Neural progenitor cell (in vitro differentiated cells): ENCODE data around the gene SLC7A10. TPM values are rescaled to one million over a fixed set of nuclear protein-coding genes. Genes with fewer than 3 reads are reported as not detected.

Source experiments
- DNase-seq: peaks from one replicate; pipeline ENCODE4 v3.0.0-alpha.2; 2016; ENCODE audit warnings: low spot score
- H2AFZ ChIP-seq: fragments of 200-600 bp; sonication (generic); replicated peaks from 2 replicates; pipeline ENCODE4 v1.6.1; 2016; ENCODE audit warnings: antibody characterized with exemption
- H3F3A ChIP-seq: fragments of 200-600 bp; sonication (generic); 2 replicates; pipeline ENCODE4 v1.6.1; 2016; ENCODE audit warnings: antibody characterized with exemption, low read depth
- H3K27ac ChIP-seq: fragments of 200-600 bp; sonication (generic); 2 replicates; pipeline ENCODE4 v1.5.1; 2016; ENCODE audit warnings: mild to moderate bottlenecking
- H3K27me3 ChIP-seq: fragments of 200-600 bp; sonication (generic); 2 replicates; pipeline ENCODE4 v1.6.1; 2016; ENCODE audit warnings: mild to moderate bottlenecking, moderate library complexity
- H3K36me3 ChIP-seq: fragments of 200-600 bp; sonication (generic); 2 replicates; pipeline ENCODE4 v1.5.1; 2016
- H3K4me1 ChIP-seq: fragments of 200-600 bp; sonication (generic); 2 replicates; pipeline ENCODE4 v1.6.1; 2016; ENCODE audit warnings: mixed run types
- H3K4me2 ChIP-seq: fragments of 200-600 bp; sonication (generic); 2 replicates; pipeline ENCODE4 v1.6.1; 2016
- H3K4me3 ChIP-seq: fragments of 200-600 bp; sonication (generic); 2 replicates; pipeline ENCODE4 v1.5.1; 2016
- H3K79me2 ChIP-seq: fragments of 200-600 bp; sonication (generic); 2 replicates; pipeline ENCODE4 v1.6.1; 2016; ENCODE audit warnings: low read depth
- H3K9ac ChIP-seq: fragments of 200-600 bp; sonication (generic); 2 replicates; pipeline ENCODE4 v1.6.1; 2016
- H3K9me3 ChIP-seq: fragments of 200-600 bp; sonication (generic); 2 replicates; pipeline ENCODE4 v1.5.1; 2016; ENCODE audit warnings: low read depth
- H4K20me1 ChIP-seq: fragments of 200-600 bp; sonication (generic); 2 replicates; pipeline ENCODE4 v1.6.1; 2016; ENCODE audit warnings: low read depth
- H3K27ac Mint-ChIP-seq: 3 replicates; pipeline ENCODE4 v1.8.0; 2021; ENCODE audit warnings: mixed read lengths
- H3K27me3 Mint-ChIP-seq: 2 replicates; pipeline ENCODE4 v1.8.0; 2022; ENCODE audit warnings: low read depth, mild to moderate bottlenecking, inconsistent platforms, moderate library complexity, mixed read lengths; ENCODE audit not compliant: insufficient read depth
- H3K36me3 Mint-ChIP-seq: 3 replicates; pipeline ENCODE4 v1.8.0; 2021; ENCODE audit warnings: mixed read lengths
- H3K4me1 Mint-ChIP-seq: 3 replicates; pipeline ENCODE4 v1.8.0; 2021; ENCODE audit warnings: mixed read lengths
- H3K4me3 Mint-ChIP-seq: 3 replicates; pipeline ENCODE4 v1.8.0; 2021; ENCODE audit warnings: mild to moderate bottlenecking, moderate library complexity, mixed read lengths
- H3K9me3 Mint-ChIP-seq: 3 replicates; pipeline ENCODE4 v1.8.0; 2020; ENCODE audit warnings: mixed read lengths
- CTCF ChIP-seq: fragments of 200-600 bp; sonication (generic); IDR thresholded peaks from 2 replicates; pipeline ENCODE4 v1.5.1; 2017; ENCODE audit warnings: antibody characterized with exemption, mild to moderate bottlenecking
- EZH2 ChIP-seq: fragments of 200-600 bp; sonication (generic); IDR thresholded peaks from 2 replicates; pipeline ENCODE4 v1.6.1; 2017; ENCODE audit warnings: antibody characterized with exemption, mild to moderate bottlenecking, moderate library complexity
- EZH2phosphoT487 ChIP-seq: fragments of 200-600 bp; sonication (generic); IDR thresholded peaks from 2 replicates; pipeline ENCODE4 v1.6.1; 2017; ENCODE audit warnings: antibody characterized with exemption
- total RNA-seq: library from RNA; depleted of rRNA; stranded (reverse); fragments of >200 nt; gene quantifications from 2 replicates; pipeline ENCODE4 v1.2.3, GENCODE V29; 2015; ENCODE audit warnings: low replicate concordance

Gene SLC7A10
- total RNA-seq, 1 donor from 2014 or later = 0.79 TPM

GRCh38 chr19:33202546-33203507 is 22.8 kb downstream of the SLC7A10 start:
- Histone ChIP-seq H3K27me3 (no peaks in the 10 kb centered on the region), H3K4me1 (no peaks in the 10 kb centered on the region), H3K4me2 (no peak overlapping the region), H3K4me3 (no peak overlapping the region), H3K9ac (no peak overlapping the region), H3K9me3 (no peaks in the 10 kb centered on the region), H3K36me3 (no peaks in the 10 kb centered on the region), H3F3A (no peaks in the 10 kb centered on the region), H3K27ac (no peak overlapping the region), H4K20me1 (peaks cover 10% of the 10 kb centered on the region), H2AFZ (no peak overlapping the region), H3K79me2 (no peaks in the 10 kb centered on the region)
- DNase-seq = no peak
- no peak for TF ChIP-seq EZH2phosphoT487
- no peak for TF ChIP-seq EZH2
- TF ChIP-seq CTCF = no peak
- Mint-ChIP-seq H3K4me1 (no peaks in the 10 kb centered on the region), H3K27ac (no peak overlapping the region), H3K36me3 (peaks cover 6% of the 10 kb centered on the region), H3K27me3 (no peaks in the 10 kb centered on the region), H3K4me3 (no peak overlapping the region), H3K9me3 (no peaks in the 10 kb centered on the region)

DNA sequence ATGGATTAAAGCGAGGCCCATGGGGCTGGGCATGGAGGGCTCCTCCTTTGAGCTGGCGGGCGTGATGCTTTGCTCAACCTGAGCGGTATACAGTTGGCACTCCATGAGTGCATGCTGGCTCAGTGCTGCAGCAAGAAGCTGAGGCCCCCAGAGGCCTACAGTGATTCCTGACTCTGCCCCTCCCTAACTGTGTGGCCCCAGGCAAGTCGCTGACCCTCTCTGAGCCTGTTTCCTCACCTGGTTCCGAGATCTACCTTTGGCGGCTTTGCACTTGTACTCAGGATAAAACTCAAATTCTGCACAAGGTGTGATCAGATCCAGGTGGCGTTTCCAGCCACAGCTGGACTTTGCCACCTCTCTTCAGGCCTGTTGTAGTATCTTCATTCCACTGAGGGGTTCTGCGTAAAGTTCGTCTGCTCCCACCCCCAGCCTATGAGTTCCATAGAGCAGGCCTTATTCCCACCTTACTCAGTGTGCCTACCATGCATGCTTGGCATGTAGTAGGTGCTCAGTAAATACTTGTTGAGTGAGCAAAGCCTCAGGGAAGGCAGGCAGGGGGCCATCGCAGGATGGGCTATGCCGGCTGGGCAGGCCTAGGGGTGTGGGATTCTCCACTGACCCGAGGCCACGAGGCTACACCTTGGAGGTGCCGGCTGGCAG is 23.6 kb downstream of the SLC7A10 start:
- H3K4me3 Mint-ChIP-seq = no peak overlapping the region
- H3K4me1 Mint-ChIP-seq = peaks cover 3% of the 10 kb centered on the region
- H3K27ac Mint-ChIP-seq = no peak overlapping the region
- DNase-seq = no peak
- no peaks in the 10 kb centered on the region for H3K9me3 Mint-ChIP-seq
- H2AFZ ChIP-seq = no peak overlapping the region
- H3K36me3 ChIP-seq = no peaks in the 10 kb centered on the region
- no peak overlapping the region for H3K9ac ChIP-seq
- H3K79me2 ChIP-seq = no peaks in the 10 kb centered on the region
- no peaks in the 10 kb centered on the region for H3K4me1 ChIP-seq
- peaks cover 11% of the 10 kb centered on the region for H4K20me1 ChIP-seq
- H3K4me2 ChIP-seq = no peak overlapping the region
- H3K9me3 ChIP-seq = no peaks in the 10 kb centered on the region
- no peak overlapping the region for H3K4me3 ChIP-seq
- H3K27me3 ChIP-seq = no peaks in the 10 kb centered on the region
- no peak overlapping the region for H3K27ac ChIP-seq
- H3K27me3 Mint-ChIP-seq = peaks cover 2% of the 10 kb centered on the region
- peaks cover 8% of the 10 kb centered on the region for H3K36me3 Mint-ChIP-seq
- no peaks in the 10 kb centered on the region for H3F3A ChIP-seq
- TF ChIP-seq EZH2phosphoT487 = no peak
- TF ChIP-seq EZH2 = no peak
- TF ChIP-seq CTCF = no peak

- Histone ChIP-seq H3K27ac (no peak overlapping the region), H3K4me3 (no peak overlapping the region), H4K20me1 (peaks cover 17% of the 10 kb centered on the region), H3K36me3 (no peaks in the 10 kb centered on the region), H3K27me3 (no peaks in the 10 kb centered on the region), H3K4me1 (no peaks in the 10 kb centered on the region), H3K9ac (no peak overlapping the region), H2AFZ (no peak overlapping the region), H3K4me2 (no peak overlapping the region), H3F3A (no peaks in the 10 kb centered on the region), H3K9me3 (no peaks in the 10 kb centered on the region), H3K79me2 (no peaks in the 10 kb centered on the region)
- DNase-seq = no peak
- peaks cover 10% of the 10 kb centered on the region for H3K36me3 Mint-ChIP-seq
- TF ChIP-seq CTCF (no peak), EZH2 (no peak), EZH2phosphoT487 (no peak)
- H3K4me3 Mint-ChIP-seq = no peak overlapping the region
- peaks cover 2% of the 10 kb centered on the region for H3K27me3 Mint-ChIP-seq
- no peak overlapping the region for H3K27ac Mint-ChIP-seq
- H3K9me3 Mint-ChIP-seq = no peaks in the 10 kb centered on the region
- H3K4me1 Mint-ChIP-seq = peaks cover 6% of the 10 kb centered on the region
Measured at GRCh38 chr19:33201473-33201872, 24.2 kb downstream of the SLC7A10 start.
